Stromal cell of bone marrow (primary cell): ENCODE results near the gene ARHGAP26.

Experiments used
- DNase-seq: peaks from one replicate; pipeline ENCODE4 v3.0.0-alpha.2; 2012; ENCODE audit warnings: low read depth

ARHGAP26 gene

GRCh38 chr5:143248822-143249579 is 478.8 kb downstream of the ARHGAP26 start:
- DNase-seq, result peak; percentile 85

- DNase-seq, result no peak
These were observed 479.7 kb downstream of the ARHGAP26 start for GRCh38 chr5:143249851-143250250.

- no peak for DNase-seq
These were observed 481.0 kb downstream of the ARHGAP26 start for GRCh38 chr5:143251190-143251589.

GRCh38 chr5:143251946-143252345 is 481.8 kb downstream of the ARHGAP26 start:
- no peak for DNase-seq

- DNase-seq, result no peak
These were observed 484.6 kb downstream of the ARHGAP26 start for GRCh38 chr5:143254819-143255218.

GRCh38 chr5:143258559-143259253 is 488.5 kb downstream of the ARHGAP26 start:
- no peak for DNase-seq

GRCh38 chr5:143259254-143259605 is 489.1 kb downstream of the ARHGAP26 start:
- DNase-seq, result no peak

- peak; percentile 85 for DNase-seq
These were observed 491.7 kb downstream of the ARHGAP26 start for GRCh38 chr5:143261748-143262392.

- peak; percentile 90 for DNase-seq
These were observed 492.4 kb downstream of the ARHGAP26 start for GRCh38 chr5:143262393-143263174.

- DNase-seq, result no peak
These were observed 493.2 kb downstream of the ARHGAP26 start for GRCh38 chr5:143263272-143263810.

- no peak for DNase-seq
These were observed 495.8 kb downstream of the ARHGAP26 start for GRCh38 chr5:143265995-143266394.

- DNase-seq, result no peak
These were observed 497.0 kb downstream of the ARHGAP26 start for GRCh38 chr5:143267186-143267585.

GRCh38 chr5:143268388-143268787 is 498.2 kb downstream of the ARHGAP26 start:
- no peak for DNase-seq

GRCh38 chr5:143271431-143271830 is 501.3 kb downstream of the ARHGAP26 start:
- DNase-seq, result no peak

GRCh38 chr5:143274952-143275351 is 504.8 kb downstream of the ARHGAP26 start:
- DNase-seq, result no peak

- no peak for DNase-seq
These were observed 505.6 kb downstream of the ARHGAP26 start for GRCh38 chr5:143275512-143276363.

- DNase-seq, result no peak
These were observed 507.4 kb downstream of the ARHGAP26 start for GRCh38 chr5:143277536-143277935.
